SK-N-SH treated with all-trans-retinoic acid at 6 μM for 48 hours (cell line): ENCODE results near the gene S1PR3.

Experiments used
- ATAC-seq: fragments of 200-7000 bp; cut with Tn5 transposase; 3 replicates; pipeline ENCODE4 v1.9.1; 2020; ENCODE audit warnings: mild to moderate bottlenecking, moderate library complexity
- ARNTL ChIP-seq: fragments of 450-650 bp; formaldehyde crosslinking; IDR thresholded peaks from 2 replicates; pipeline ENCODE4 v1.5.0; 2020; ENCODE audit warnings: low read depth, mild to moderate bottlenecking, moderate library complexity, borderline replicate concordance
- BACH2 ChIP-seq: fragments of 250-450 bp; sonication (Bioruptor Pico); IDR thresholded peaks from 2 replicates; pipeline ENCODE4 v1.9.0; 2021; ENCODE audit warnings: mild to moderate bottlenecking, borderline replicate concordance
- CSDC2 ChIP-seq: fragments of 250-450 bp; sonication (Bioruptor Pico); IDR thresholded peaks from 2 replicates; pipeline ENCODE4 v1.5.0; 2020; ENCODE audit warnings: mild to moderate bottlenecking, moderate library complexity
- ESRRG ChIP-seq: fragments of 250-450 bp; sonication (Bioruptor Pico); IDR thresholded peaks from 2 replicates; pipeline ENCODE4 v1.6.1; 2021; ENCODE audit warnings: mild to moderate bottlenecking
- GLIS3 ChIP-seq: fragments of 250-450 bp; sonication (Bioruptor Pico); IDR thresholded peaks from 2 replicates; pipeline ENCODE4 v1.5.0; 2020; ENCODE audit warnings: mild to moderate bottlenecking, moderate library complexity
- ISL1 ChIP-seq: fragments of 250-450 bp; sonication (Bioruptor Pico); IDR thresholded peaks from 2 replicates; pipeline ENCODE4 v2.1.2; 2022; ENCODE audit warnings: mild to moderate bottlenecking, moderate library complexity
- PPARA ChIP-seq: fragments of 250-450 bp; sonication (Bioruptor Pico); IDR thresholded peaks from 2 replicates; pipeline ENCODE4 v1.5.0; 2020; ENCODE audit warnings: mild to moderate bottlenecking, borderline replicate concordance
- SNAI2 ChIP-seq: fragments of 250-450 bp; sonication (Bioruptor Pico); IDR thresholded peaks from 2 replicates; pipeline ENCODE4 v1.5.0; 2020; ENCODE audit warnings: mild to moderate bottlenecking, moderate library complexity
- TCF4 ChIP-seq: fragments of 250-450 bp; sonication (Bioruptor Pico); IDR thresholded peaks from 2 replicates; pipeline ENCODE4 v1.8.0; 2021; ENCODE audit warnings: mild to moderate bottlenecking, moderate library complexity, borderline replicate concordance
- TOX ChIP-seq: fragments of 250-450 bp; sonication (Bioruptor Pico); IDR thresholded peaks from 2 replicates; pipeline ENCODE4 v1.8.0; 2021; ENCODE audit warnings: mild to moderate bottlenecking, moderate library complexity, borderline replicate concordance
- ZC3H10 ChIP-seq: fragments of 250-450 bp; sonication (Bioruptor Pico); IDR thresholded peaks from 2 replicates; pipeline ENCODE4 v1.5.1; 2021; ENCODE audit warnings: mild to moderate bottlenecking, moderate library complexity
- ZFP3 ChIP-seq: fragments of 250-450 bp; sonication (Bioruptor Pico); IDR thresholded peaks from 2 replicates; pipeline ENCODE4 v1.5.0; 2020; ENCODE audit warnings: mild to moderate bottlenecking, moderate library complexity
- ZNF565 ChIP-seq: fragments of 450-650 bp; formaldehyde crosslinking; conservative IDR thresholded peaks from 2 replicates; pipeline ENCODE4 v1.5.0; 2020; ENCODE audit warnings: low read depth, mild to moderate bottlenecking, moderate library complexity
- ZNF8 ChIP-seq: fragments of 450-650 bp; formaldehyde crosslinking; IDR thresholded peaks from 2 replicates; pipeline ENCODE4 v1.5.0; 2020; ENCODE audit warnings: mild to moderate bottlenecking, moderate library complexity
- TF ChIP-seq, protein P1 (sequence below): fragments of 250-450 bp; sonication (Bioruptor Pico); IDR thresholded peaks from 2 replicates; pipeline ENCODE4 v1.5.1; 2020; ENCODE audit warnings: low read depth, mild to moderate bottlenecking, moderate library complexity
- TF ChIP-seq, protein P2 (sequence below): fragments of 250-450 bp; sonication (Bioruptor Pico); IDR thresholded peaks from 2 replicates; pipeline ENCODE4 v1.8.0; 2021; ENCODE audit warnings: low read depth, mild to moderate bottlenecking, moderate library complexity, borderline replicate concordance
- TF ChIP-seq, protein P3 (sequence below): fragments of 250-450 bp; sonication (Bioruptor Pico); IDR thresholded peaks from 2 replicates; pipeline ENCODE4 v1.5.0; 2020; ENCODE audit warnings: mild to moderate bottlenecking, moderate library complexity
- TF ChIP-seq, protein P4 (sequence below): fragments of 250-450 bp; sonication (Bioruptor Pico); IDR thresholded peaks from 2 replicates; pipeline ENCODE4 v1.5.1; 2021; ENCODE audit warnings: mild to moderate bottlenecking, moderate library complexity

S1PR3 gene

DNA sequence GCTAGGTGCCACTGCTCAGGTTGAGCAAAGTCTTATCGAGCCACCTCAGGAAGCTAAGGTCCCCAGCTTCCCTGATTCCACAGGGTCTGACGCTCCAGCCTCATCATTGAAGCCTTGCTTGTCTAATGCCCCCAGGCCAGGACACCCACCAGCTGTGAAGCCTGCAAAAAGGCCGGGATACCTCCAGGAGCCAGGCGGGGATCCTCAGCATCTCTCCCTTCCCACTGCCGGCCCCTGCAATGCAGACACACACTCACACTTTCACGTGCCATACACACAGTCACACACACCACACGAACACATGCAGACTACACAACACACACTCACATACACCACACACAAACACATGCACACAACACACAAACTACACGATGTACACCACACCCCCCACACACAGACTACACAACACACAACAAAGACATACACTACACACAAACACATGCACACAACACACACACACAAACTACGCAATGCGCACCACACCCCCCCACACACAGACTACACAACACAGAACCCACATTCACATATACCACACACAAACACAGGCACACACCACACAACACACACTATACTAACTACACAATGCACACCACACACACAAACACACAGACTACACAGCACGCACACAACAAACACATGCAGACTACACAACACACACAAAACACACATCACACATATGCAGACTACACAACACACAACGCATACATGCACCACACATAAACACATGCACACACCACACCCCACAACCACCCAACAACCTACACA lies 17.8 kb upstream of the S1PR3 start:
- TF ChIP-seq TCF4 (CRISPR knock-in tag): no peak
- TF ChIP-seq, all 23 proteins: peak for 0
- ATAC-seq: no peak

DNA sequence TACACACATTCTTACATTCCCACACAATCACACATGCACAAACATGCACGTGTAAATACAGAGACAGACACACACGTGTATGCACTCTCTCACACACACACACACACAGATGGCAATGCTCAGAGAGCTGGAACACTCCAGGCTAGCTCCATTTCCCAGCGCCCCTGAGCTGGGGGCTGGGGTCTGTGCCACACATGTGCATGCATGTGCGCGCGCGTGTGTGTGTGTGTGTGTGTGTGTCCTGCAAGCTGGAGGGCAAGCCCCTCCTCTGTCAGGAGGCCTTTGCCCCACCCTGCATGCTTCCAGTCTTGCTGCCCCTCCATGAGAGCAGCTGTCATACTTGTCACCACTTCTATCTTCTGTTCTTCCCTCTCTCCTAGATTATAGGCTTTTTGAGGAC lies 16.6 kb upstream of the S1PR3 start:
- no peak for TF ChIP-seq ESRRG (CRISPR knock-in tag)
- no peak for TF ChIP-seq ZNF8 (CRISPR knock-in tag)
- no peak for TF ChIP-seq ZFP3 (CRISPR knock-in tag)
- no peak for ATAC-seq

DNA sequence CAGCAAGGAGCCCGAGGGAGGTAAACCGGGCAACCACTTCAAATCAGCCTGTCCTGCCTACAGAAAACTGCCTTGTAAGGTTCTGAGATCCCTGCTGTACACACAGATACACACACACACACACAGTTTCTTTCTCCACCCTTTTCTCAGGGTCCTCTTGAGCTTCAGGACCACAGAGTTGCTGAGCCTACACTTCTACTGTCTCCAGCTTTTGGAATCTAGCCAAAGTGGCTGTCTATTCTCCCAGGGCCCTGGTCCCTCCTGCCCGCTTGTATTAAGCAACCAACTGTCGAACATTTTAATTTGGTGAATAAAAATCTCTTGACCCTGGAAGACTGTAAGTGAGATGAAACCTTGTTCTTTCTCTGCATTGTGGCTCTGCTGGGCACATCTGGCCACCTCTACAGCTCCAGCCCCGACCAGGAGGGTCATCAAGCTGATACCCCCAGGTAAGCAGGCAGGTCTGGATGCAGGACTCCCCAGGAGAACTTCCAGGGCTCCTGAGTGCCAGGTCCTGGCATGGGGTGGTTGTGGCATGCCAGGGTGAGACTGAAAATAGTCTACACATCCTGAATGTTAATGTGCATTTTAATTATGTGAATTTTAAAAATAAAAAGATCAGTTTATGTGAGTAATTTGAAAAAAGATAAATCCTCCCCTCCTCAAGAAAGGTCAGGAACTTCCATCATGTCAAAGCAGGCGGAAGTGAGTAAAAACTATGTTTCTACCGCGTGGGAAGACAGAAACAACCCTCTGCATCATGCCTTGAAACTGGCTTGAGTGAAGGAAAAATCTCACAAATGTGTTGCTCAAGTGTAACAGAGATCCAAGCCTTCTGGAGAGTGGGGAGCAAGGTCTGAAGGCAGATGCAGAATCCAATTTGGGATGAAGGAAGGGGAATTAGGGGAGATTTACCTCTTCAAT lies 15.0 kb upstream of the S1PR3 start:
- TF ChIP-seq, protein P1, sequence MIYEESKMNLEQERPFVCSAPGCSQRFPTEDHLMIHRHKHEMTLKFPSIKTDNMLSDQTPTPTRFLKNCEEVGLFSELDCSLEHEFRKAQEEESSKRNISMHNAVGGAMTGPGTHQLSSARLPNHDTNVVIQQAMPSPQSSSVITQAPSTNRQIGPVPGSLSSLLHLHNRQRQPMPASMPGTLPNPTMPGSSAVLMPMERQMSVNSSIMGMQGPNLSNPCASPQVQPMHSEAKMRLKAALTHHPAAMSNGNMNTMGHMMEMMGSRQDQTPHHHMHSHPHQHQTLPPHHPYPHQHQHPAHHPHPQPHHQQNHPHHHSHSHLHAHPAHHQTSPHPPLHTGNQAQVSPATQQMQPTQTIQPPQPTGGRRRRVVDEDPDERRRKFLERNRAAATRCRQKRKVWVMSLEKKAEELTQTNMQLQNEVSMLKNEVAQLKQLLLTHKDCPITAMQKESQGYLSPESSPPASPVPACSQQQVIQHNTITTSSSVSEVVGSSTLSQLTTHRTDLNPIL (CRISPR knock-in tag): no peak
- TF ChIP-seq ZNF8 (CRISPR knock-in tag): no peak
- TF ChIP-seq, protein P2, sequence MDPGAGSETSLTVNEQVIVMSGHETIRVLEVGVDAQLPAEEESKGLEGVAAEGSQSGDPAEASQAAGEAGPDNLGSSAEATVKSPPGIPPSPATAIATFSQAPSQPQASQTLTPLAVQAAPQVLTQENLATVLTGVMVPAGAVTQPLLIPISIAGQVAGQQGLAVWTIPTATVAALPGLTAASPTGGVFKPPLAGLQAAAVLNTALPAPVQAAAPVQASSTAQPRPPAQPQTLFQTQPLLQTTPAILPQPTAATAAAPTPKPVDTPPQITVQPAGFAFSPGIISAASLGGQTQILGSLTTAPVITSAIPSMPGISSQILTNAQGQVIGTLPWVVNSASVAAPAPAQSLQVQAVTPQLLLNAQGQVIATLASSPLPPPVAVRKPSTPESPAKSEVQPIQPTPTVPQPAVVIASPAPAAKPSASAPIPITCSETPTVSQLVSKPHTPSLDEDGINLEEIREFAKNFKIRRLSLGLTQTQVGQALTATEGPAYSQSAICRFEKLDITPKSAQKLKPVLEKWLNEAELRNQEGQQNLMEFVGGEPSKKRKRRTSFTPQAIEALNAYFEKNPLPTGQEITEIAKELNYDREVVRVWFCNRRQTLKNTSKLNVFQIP: no peak
- no peak for TF ChIP-seq ZFP3 (CRISPR knock-in tag)
- TF ChIP-seq, protein P3, sequence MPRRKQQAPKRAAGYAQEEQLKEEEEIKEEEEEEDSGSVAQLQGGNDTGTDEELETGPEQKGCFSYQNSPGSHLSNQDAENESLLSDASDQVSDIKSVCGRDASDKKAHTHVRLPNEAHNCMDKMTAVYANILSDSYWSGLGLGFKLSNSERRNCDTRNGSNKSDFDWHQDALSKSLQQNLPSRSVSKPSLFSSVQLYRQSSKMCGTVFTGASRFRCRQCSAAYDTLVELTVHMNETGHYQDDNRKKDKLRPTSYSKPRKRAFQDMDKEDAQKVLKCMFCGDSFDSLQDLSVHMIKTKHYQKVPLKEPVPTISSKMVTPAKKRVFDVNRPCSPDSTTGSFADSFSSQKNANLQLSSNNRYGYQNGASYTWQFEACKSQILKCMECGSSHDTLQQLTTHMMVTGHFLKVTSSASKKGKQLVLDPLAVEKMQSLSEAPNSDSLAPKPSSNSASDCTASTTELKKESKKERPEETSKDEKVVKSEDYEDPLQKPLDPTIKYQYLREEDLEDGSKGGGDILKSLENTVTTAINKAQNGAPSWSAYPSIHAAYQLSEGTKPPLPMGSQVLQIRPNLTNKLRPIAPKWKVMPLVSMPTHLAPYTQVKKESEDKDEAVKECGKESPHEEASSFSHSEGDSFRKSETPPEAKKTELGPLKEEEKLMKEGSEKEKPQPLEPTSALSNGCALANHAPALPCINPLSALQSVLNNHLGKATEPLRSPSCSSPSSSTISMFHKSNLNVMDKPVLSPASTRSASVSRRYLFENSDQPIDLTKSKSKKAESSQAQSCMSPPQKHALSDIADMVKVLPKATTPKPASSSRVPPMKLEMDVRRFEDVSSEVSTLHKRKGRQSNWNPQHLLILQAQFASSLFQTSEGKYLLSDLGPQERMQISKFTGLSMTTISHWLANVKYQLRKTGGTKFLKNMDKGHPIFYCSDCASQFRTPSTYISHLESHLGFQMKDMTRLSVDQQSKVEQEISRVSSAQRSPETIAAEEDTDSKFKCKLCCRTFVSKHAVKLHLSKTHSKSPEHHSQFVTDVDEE (CRISPR knock-in tag): no peak
- TF ChIP-seq ESRRG (CRISPR knock-in tag): no peak
- TF ChIP-seq CSDC2 (CRISPR knock-in tag): no peak
- no peak for TF ChIP-seq ZNF565
- TF ChIP-seq ARNTL (CRISPR knock-in tag): no peak
- no peak for TF ChIP-seq ZC3H10 (CRISPR knock-in tag)
- TF ChIP-seq GLIS3 (CRISPR knock-in tag): no peak
- TF ChIP-seq, protein P4, sequence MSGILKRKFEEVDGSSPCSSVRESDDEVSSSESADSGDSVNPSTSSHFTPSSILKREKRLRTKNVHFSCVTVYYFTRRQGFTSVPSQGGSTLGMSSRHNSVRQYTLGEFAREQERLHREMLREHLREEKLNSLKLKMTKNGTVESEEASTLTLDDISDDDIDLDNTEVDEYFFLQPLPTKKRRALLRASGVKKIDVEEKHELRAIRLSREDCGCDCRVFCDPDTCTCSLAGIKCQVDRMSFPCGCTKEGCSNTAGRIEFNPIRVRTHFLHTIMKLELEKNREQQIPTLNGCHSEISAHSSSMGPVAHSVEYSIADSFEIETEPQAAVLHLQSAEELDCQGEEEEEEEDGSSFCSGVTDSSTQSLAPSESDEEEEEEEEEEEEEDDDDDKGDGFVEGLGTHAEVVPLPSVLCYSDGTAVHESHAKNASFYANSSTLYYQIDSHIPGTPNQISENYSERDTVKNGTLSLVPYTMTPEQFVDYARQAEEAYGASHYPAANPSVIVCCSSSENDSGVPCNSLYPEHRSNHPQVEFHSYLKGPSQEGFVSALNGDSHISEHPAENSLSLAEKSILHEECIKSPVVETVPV (CRISPR knock-in tag): no peak
- ATAC-seq: no peak

DNA sequence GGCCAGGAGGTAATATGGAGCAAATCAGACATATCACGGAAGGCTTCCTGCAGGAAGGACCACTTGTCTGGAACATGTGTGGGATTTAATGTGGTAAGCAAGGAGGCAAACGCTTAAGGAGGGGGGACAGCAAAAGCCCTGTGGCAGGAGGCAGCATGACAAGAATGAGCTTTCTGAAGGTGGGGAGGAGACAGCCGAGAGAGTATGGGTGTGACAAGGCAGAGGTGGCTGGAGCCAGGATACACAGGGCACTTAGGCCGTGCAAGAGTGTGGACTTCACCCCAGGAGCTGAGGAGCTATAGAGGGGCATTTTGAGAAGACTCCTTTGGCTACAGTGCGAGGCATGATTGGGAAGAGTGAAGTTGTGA lies 14.4 kb upstream of the S1PR3 start:
- TF ChIP-seq ARNTL (CRISPR knock-in tag) (no peak), PPARA (no peak), CSDC2 (CRISPR knock-in tag) (no peak), TCF4 (CRISPR knock-in tag) (no peak), BACH2 (CRISPR knock-in tag) (no peak), ZNF8 (CRISPR knock-in tag) (no peak), ISL1 (CRISPR knock-in tag) (no peak), SNAI2 (CRISPR knock-in tag) (no peak), TOX (no peak)
- TF ChIP-seq, protein P2: no peak
- TF ChIP-seq, protein P4 (CRISPR knock-in tag): no peak
- TF ChIP-seq, protein P3 (CRISPR knock-in tag): no peak
- ATAC-seq: no peak
